ENCODE data around the gene DCAF7.
A peak's percentile ranks its signal among the peaks of the same experiment; 100 is the strongest.

Gene DCAF7

DNA sequence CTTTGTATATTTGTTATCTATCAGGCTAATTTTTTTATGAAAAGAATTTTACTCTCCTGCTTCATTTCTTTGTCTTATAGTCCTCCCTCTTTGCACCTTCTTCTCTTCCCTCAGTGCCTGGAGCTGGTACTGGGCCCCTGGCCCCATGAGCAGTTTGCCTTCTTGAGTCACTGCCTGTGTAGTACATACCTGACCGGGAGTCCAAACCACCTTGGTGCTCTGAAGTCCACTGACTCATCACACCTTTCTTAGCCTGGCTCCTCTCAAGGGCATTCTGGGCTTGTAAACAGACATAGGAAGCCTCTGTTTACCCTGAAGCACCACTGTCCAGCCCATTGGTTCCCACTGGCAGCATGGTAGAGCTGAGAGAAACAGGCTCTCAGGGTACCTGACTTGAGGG, 39.4 kb downstream of the DCAF7 start:
- DNase-seq, result no peak

DNA sequence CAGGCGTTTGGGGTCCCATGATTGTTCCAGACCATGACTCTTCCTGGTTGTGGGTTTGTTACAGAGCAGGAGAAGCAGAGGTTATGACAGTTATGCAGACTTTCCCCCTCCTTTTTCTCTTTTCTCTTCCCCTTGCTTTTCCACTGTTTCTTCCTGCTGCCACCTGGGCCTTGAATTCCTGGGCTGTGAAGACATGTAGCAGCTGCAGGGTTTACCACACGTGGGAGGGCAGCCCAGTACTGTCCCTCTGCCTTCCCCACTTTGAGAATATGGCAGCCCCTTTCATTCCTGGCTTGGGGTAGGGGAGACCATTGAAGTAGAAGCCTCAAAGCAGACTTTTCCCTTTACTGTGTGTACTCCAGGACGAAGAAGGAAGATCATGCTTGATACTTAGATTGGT, 42.5 kb downstream of the DCAF7 start:
- DNase-seq, result no peak

DNA sequence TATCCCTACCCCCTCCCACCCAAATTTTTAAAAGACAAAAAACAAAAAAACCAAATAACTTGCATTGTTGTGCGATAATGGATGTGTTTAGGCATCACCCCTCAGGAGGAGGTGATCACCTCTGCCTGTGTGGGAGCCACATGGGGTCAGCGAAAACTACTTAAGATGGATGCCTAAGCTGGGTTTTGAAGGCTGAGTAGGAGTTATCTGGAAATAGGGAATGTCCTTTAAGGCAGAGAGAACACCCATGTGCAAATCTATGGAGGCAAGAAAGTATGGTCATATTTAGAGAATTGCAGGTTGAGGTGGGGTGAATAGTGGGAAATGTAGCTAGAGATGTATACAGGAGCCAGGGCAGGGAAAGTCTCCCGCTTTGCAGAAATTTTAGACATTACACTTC, 44.9 kb downstream of the DCAF7 start:
- DNase-seq, result no peak

DNA sequence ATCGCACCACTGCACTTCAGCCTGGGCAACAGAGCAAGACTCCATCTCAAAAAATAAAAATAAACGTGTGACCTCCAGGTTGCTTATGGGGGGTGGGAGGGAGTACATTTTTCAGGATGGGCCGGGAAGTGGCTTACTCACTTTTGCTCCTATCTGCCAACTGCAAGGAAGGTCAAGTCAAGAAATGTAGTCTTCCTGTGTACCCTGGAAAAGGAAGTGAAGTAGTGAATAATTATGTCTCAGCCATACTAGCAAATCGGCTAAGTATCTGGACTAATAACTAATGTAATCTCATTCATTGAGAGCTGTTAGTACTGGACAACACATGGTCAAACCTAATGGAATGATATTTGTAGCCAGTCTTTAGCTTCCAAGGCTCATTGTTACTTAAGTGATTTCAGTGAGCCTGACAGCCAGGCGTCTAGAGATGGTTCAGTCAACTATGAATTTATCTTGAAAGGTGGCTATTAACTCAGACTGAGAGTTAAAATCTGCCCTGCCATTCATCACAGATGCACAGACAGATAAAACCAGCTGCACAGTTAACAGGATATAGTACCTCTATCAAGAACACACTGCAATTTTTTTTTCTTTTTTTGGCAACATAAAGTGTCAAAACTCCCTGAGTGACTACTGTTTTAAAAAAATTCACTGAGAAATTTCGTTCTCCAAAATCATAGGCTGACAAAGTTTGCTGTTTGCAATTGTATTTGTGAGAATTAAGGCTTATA, 46.7 kb downstream of the DCAF7 start:
- DNase-seq, result no peak

DNA sequence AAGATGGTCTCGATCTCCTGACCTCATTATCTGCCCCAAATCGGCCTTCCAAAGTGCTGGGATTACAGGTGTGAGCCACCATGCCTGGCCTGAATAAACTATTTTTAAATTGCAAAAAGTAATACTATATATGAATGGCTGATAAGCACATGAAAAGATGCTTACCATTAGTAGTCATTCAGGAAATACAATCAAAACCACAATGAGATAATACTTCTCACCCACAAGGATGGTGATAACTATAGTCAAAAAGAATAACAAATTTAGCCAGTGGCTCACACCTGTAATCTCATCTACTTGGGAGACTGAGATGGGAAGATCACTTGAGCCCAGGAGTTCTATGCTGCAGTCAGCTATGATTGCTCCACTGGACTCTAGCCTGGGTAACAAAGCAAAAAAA, 48.0 kb downstream of the DCAF7 start:
- no peak for DNase-seq

DNA sequence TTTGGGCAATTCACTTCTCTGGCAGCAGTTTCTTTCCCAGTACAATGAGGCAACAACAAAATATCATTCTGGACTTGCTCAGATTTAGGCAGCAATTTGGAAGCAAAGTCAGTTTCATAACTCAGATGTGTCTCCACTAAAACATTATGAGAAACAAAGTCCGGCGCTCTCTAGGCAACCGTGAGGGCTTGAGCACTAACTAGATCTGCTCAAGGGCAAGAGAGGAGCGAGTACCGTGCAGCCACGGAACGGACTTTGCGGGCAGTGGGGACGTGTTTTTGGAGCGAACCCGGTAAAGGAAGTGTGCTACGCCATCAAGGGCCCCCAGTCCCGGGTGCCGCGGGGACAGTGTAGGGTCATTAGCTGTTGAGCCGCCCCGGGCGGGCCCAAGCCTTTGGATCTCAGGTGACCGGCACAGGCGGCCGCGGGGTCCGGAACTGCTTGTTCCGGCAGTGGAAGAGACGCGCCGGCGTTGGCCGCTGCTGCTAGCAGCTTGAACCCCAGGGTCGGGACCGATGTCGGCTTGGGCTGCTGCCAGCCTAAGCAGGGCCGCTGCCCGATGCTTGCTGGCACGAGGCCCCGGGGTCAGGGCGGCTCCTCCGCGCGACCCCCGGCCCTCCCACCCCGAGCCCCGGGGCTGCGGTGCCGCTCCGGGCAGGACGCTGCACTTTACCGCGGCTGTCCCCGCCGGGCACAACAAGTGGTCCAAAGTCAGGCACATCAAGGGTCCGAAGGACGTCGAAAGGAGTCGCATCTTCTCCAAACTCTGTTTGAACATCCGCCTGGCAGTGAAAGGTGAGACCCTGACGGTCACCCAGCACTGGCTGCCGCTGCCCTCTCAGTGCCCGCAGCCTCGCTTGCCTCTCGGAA, 50.5 kb downstream of the DCAF7 start, which contains the start of gene TACO1:
Gene TACO1, plus strand, starts transcription at position 327 of the 870 bp plus-strand sequence. Its CDS starts 189 bp downstream, at position 516.
- DNase-seq, result peak; percentile 84

DNA sequence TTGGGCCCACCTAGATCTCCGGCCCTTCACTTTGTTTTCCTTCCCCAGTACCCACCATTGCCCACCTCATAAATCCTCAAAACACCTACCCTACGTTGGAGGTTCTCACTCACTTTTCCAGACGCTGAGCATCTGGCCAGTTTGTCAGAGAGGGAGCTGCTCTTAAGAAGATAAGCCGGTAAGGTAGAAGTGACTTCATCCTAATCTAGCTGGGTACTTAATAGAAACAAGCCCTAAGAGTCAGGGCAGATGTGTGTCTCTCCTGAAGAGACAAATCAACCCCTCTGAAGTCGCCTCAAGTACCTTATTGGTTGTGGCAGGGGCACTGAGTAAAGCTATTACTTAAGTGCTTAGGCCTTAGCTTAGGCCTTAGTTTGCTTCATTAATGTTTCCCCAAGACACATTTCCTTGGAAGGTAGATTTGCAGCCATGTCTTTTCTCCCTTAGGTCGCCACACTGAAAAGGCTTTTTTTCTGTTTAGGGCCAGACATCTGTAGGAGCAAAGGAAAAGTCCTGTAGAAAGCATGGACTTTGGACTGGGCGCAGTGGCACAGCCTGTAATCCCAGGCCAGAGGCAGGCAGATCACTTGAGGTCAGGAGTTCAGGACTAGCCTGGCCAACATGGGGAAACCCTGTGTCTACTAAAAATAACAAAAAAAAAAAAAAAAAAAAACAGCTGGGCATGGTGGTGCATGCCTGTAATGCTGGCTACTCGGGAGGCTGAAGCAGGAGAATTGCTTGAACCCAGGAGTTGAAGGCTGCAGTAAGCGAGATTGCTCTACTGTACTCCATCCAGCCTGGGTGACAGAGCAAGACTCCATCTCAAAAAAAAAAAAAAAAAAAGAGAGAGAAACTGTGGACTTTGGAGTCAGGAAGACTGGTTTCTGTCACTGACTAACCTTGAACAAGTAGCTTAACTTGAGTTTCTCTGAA, 51.4 kb downstream of the DCAF7 start:
- no peak for DNase-seq

DNA sequence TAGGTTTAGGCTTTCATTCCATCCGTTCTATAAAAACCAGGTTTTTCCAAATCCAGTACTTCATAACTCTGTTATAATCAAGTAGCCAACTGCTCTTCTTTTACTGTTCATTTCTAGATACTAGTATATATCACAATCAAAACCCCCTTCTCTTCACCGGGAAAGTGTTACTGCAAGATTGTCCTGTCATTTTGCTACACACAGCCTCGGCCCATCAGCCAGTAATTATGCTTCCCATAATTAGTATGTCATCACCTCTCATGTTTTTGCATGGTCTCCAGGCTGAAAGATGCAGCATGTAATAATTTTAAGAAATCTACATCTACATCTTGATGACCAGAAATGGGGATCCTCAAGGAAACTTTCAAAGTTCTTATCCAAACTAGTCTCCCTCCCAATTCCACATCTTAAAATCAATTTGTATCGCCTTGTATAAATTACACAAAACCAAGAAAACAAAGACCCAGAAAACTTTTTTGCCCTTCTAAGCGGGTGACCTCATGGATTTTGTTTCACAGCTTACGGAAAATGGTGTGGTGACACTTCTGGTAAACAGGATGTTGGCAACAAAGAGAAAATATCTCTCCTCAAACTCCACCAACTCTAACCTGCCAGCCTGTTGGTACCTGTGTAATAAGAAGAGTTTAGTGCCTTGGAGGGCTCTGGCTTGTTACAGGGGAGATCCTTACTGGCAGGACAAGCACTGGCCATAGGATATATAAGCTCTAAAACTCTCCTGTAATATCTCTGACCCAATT, 59.7 kb downstream of the DCAF7 start:
- DNase-seq, result no peak

DNA sequence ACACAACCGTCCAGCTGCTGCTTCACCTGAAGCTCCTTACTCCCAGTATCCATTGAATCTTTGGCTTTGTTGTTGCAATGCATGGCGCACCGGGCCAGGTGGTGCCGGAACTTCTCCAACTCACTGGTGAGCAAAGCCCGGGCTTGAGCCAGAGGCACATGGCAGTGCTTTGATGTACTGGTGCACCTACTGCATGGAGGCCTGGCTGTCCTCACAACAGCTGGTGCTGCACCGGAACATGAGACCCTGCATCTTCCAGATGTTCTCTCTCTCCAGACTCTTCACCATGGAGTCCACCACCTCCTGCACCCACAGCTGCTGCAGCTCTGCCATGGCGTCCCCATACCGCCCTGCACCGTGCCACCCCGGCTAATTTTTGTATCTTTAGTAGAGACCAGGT, 60.6 kb downstream of the DCAF7 start:
- DNase-seq, result no peak

DNA sequence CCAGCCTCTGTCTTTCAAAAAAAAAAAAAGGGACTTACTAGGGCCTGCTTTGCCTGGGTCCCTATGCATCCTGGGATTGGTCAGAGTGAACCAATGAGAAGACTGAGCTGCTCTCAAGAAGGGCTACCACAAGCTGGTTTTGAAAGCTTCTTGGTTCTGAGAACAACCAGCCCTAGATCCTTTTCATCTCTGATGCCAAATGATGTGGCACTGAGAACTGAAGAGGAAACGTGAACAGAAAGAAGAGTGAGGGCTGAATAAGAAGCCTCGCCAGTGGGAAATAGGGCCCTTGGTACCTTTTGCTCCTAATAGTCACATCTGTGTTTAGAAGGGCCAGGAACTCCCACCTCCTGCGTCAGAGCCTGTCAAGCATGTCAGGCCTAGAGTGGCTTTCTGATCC, 61.1 kb downstream of the DCAF7 start:
- no peak for DNase-seq

DNA sequence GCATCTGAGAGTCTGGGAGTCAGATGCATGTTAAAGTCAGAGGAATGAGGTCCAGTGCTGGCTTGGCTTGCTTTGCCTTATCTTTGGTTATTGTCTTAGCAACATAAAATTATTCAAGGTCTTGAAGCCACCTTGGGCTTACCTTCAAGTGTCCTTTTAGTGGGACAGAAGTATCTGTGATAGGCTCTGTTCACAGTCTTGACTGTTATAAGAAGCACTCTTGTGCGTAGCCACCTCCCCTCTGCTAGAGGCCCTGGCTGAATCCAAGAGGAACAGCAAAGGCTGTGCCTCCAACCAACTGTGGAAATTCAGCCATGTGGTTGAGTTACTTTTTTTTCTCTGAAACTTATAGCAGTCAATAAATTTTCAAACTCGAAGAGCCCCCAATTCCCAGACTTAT, 63.4 kb downstream of the DCAF7 start:
- DNase-seq, result no peak

DNA sequence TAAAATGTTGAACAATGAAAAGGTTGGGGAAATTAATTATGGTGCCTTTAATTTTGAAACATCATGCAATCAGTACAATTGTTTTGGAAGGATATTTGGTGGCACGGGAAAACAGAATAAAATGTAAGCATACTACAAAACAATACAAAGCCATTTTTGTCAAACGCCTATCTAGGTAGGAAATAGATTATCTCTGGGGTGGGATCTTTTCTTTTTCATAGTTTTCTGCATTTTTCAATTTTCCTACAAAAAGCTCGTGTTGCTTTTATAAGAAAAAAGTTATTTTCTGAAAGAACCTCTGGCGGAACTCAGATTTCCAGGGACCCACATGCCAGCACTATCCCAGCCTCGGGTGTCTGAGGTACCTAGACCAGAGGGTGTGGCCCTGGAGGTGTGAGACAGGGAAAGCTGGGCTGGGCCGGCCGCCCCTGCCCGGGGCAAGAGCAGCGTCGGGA, 71.0 kb downstream of the DCAF7 start:
- DNase-seq, result no peak

DNA sequence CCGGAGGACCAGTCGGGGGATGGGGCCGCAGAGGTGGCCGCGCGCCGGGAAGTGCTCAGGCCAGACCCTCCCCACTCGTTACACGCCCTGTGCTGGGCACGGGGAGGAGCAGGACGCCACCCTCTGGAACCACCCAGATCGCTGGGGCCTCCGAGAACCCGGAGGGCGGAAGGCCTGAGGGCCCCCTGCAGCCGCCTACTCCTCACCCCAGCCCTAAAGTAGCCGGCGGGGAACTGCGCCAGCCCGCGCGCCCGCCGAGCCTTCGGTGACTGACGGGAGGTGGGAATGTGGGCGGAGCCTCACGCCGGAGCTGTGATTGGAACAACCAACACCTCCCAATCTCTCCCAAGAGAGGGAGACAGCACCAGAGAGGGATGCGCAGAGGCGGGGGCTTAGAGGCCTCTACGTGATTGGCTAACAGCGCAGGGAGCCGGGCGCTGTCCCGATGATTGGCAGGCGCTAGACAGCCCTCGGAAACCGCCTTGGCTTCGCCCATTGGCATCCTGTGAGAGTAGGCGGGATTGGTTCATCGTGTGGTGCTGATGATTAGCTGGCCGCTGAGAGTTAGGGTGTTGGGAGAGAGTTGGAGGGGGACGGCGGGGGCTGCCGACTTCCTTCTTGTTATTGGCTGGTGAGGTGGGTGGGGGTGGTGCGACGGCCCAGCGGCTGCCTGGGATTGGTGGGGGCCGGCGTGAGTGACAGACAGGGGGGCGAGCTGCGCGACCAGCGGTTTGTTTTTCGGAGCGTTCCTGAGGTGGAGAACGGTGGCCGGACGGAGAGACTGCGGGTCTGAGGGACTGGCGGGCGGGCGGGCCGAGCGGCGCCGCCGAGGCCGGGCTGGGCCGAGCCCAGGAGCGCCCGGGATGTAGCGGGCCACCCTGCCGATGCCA, 71.7 kb downstream of the DCAF7 start, which contains the start of gene MAP3K3:
Gene MAP3K3, plus strand, starts transcription at position 734 of the 890 bp plus-strand sequence. CDS start 343 bp downstream, outside the sequence.
- DNase-seq, result peak; percentile 100

DNA sequence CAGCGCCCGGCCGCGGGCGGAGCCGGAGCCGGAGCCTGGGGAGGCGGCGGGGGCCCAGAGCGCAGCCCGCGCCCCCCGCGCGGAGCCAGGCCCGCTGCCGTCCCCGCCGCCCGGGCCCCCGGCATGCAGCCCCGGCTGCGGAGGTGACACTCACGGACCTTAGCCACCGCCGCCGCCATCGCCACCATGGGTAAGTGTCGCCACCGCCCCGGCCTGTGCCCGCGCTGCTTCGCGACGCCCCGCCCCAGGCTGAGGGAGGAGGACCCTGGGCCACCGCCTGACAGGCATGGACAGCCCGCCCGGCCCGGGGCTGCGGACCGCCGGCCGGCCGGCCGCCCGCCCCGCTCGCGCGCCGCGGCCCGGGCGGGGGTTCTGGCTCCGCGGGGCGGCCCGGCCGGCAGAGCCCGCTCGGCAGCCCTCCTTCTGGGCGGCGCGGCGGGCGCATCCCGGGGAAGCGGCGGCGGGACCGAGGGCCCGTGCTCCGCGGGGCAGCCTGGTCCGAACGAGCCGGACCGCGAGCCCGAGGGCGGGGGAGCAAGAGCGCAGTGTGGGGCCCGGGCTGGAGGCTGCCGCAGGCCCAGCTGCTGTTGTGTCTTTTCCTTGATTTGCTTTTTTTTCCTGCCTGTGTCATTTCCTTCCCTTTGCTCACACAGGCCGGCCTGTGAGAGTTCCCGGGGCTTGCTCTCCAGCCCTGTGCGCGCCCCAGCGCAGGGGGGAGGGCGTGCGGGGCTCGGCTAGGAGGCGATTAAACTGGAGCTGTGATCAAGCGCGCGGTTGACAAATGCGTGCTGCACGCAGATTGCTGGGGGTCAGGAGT, 72.5 kb downstream of the DCAF7 start:
- peak; percentile 50 for DNase-seq

DNA sequence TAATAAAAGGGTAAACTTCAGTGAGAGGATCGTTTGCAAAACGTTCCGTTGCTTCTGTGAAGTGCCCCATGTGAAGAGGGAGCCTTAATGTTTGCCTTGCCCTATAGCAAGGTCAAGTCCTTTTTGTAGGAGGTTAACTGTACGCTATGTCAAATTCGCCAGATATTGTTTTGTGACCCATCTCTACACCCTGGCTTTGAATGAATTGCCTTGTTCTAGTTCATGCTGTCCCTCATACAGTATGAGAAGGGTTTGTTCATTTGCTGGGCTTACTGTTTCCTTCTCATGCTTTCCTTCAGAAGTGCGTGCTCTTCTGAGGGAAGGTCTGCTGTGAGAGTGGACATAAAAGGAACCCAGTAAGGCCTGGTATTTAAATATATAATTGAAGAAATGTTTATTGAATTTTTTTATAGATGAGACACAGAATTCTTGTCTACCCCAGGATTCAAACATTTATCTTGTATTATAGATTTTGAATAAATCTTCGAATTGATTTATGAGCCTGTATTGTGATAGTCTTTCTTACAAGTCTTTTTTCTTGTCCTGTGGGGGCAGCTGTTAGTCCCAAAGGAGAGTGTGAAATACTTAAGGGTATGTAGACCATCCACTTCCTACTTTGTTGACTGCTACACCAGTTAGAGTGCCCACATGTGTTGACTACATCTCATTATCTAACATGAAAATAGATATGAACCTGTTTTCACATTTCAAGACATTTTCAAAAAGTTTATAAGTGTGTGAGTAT, 73.7 kb downstream of the DCAF7 start:
- no peak for DNase-seq

DNA sequence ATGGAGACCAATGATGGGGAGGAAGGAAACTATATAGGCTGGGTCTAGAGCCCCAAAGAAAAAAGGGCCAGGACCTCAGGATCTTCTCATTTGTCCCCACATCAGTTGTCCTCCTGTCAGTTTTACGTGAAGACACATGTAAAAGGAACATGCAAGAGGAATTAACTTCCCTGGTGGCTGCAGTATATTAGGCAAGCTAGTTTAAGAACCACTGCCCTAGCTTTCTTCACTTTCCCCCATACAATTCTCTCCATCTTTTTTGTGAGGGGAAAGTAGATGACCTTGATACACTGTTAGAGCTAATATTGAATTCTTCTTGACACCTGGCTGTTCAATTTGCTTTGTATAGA, 74.2 kb downstream of the DCAF7 start:
- no peak for DNase-seq

DNA sequence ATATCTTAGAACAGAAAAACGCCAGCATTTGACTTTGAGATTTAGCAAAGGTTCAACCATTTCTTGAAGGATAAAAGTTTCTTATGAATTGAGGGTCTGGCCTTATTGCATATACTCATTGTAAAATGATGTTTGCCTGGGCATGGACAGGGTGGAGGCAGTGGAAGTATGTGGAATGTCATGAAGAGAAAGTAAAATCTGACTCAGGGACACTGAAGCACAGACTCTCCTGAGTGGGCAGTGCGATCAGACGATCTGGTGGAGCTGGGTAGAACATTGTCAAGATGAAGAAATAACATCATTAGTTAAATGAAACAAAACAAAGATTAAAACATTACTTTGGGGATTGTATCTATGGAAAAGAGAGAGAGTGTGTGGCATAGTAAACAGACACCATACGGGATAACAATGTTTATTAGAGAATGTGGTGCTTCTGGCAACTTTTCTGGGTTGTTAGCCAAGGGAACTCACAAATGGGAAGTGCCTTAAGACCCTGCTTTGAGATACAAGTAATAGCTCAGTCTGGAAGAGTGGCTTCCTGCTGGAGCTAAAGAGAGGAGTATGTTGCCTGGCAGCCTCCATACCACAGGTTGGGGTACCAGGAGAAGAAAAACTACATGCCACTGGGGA, 76.4 kb downstream of the DCAF7 start:
- DNase-seq, result peak; percentile 9

DNA sequence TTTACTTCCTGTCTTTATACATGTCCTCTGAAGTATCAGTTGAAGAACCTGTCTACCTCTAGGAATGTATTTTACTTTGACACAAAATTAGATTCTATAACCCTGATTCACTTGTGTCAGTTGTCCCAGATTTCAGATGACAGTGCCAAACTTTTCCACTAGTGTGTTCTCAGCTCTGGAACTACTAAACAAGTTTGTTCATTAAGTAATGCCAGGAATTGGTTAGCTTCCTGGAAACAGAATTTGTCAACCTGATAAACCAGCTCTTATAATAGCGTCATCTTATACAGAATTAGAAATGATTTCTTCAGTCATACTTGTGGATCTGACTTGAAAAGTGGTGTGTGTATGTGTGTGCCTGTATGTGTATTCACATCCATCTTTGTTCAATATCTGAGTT, 79.3 kb downstream of the DCAF7 start:
- no peak for DNase-seq

DNA sequence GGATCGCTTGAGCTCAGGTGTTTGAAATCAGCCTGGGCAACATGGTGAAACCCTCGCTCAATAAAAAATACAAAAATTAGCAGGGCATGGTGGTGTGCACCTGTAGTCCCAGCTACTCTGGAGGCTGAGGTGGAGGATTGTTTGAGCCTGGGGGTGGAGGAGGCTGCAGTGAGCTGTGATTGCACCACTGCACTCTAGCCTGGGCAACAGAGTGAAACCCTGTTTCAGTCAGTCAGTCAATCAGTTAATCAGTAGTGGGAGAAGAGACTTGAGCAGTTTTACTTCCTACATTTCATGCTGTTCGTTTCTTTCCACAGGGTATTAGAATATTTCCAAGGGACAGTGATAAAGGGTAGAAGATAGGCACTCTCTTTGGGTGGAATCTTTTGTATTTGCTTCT, 80.8 kb downstream of the DCAF7 start:
- DNase-seq, result no peak

All from fibroblast of skin of scalp (primary cell).